LNCaP clone FGC (cell line): Measurements from ENCODE around the gene PCK1.

Source experiments
- DNase-seq: peaks from one replicate; pipeline ENCODE4 v3.0.0-alpha.2; 2011; ENCODE audit warnings: low read depth
- H3K4me3 ChIP-seq: 2 replicates; pipeline ENCODE4 v1.5.1; 2011; ENCODE audit warnings: mild to moderate bottlenecking, low read depth, low read length, control low read depth
- CTCF ChIP-seq: IDR thresholded peaks from 2 replicates; pipeline ENCODE4 v1.5.1; 2012; ENCODE audit warnings: mild to moderate bottlenecking; ENCODE audit not compliant: control insufficient read depth, insufficient read depth; ENCODE audit errors: extremely low read depth

The PCK1 gene

GRCh38 chr20:57615445-57615811 is 54.5 kb downstream of the PCK1 start:
- TF ChIP-seq CTCF: no peak
- H3K4me3 ChIP-seq: no peak overlapping the region
- DNase-seq: no peak

- TF ChIP-seq CTCF: no peak
- H3K4me3 ChIP-seq: no peak overlapping the region
- no peak for DNase-seq
These were observed 55.4 kb downstream of the PCK1 start for GRCh38 chr20:57616143-57616951.

GRCh38 chr20:57617079-57617795 is 56.3 kb downstream of the PCK1 start:
- no peak for DNase-seq
- TF ChIP-seq CTCF: no peak
- no peak overlapping the region for H3K4me3 ChIP-seq
